SK-N-SH (cell line): ENCODE results near the gene IFT27. TPM values are rescaled to one million over a fixed set of nuclear protein-coding genes. Genes with fewer than 3 reads are reported as not detected.

Experiments used
- CTCF ChIA-PET: fragments of 300-600, 350-600 bp; formaldehyde crosslinking; extraction: SDS; loops from one replicate; lab custom pipeline; 2021; lab: Yijun Ruan, JAX
- POLR2A ChIA-PET: fragments of 350-600 bp; sonication (Branson Sonifier 250); formaldehyde crosslinking; extraction: SDS; loops from one replicate; lab custom pipeline; 2020; ENCODE audit warnings: antibody characterized with exemption, inconsistent platforms; lab: Yijun Ruan, JAX
- DNase-seq: peaks from one replicate; pipeline ENCODE4 v3.0.0; 2012
- H2AFZ ChIP-seq: fragments of 200-600 bp; sonication (generic); 2 replicates; pipeline ENCODE4 v1.8.1; 2016; ENCODE audit warnings: antibody characterized with exemption, mild to moderate bottlenecking, low read depth
- H3F3A ChIP-seq: fragments of 200-600 bp; sonication (generic); replicated peaks from 2 replicates; pipeline ENCODE3; 2016; ENCODE audit warnings: antibody characterized with exemption, mild to moderate bottlenecking; ENCODE audit not compliant: insufficient read depth
- H3K27ac ChIP-seq, 2 experiments: fragments of 200-500 bp in 1 of 2; fragments of 200-600 bp in 1 of 2; sonication (Bioruptor generic) in 1 of 2; sonication (generic), shearing (Covaris generic) in 1 of 2; 2 replicates each; pipeline versions ENCODE4 v1.5.1 to v1.6.1; 2014 to 2016; ENCODE audit warnings: low read depth in 2 of 2, inconsistent platforms in 1 of 2, low read length in 1 of 2, mild to moderate bottlenecking in 1 of 2, mixed read lengths in 1 of 2
- H3K27me3 ChIP-seq: fragments of 200-600 bp; sonication (generic), shearing (Covaris generic); 2 replicates; pipeline ENCODE4 v1.6.1; 2016; ENCODE audit warnings: mixed run types; ENCODE audit not compliant: insufficient read depth
- H3K36me3 ChIP-seq, 2 experiments: fragments of 200-500 bp in 1 of 2; fragments of 200-600 bp in 1 of 2; sonication (Bioruptor generic) in 1 of 2; sonication (generic) in 1 of 2; replicated peaks in 1 of 2; 2 replicates each; pipeline versions ENCODE3 to v1.5.1; 2014 to 2016; ENCODE audit warnings: low read length in 1 of 2, mild to moderate bottlenecking in 1 of 2; ENCODE audit not compliant: insufficient read depth in 2 of 2, control insufficient read depth in 1 of 2
- H3K4me1 ChIP-seq, 2 experiments: fragments of 200-500 bp in 1 of 2; fragments of 200-600 bp in 1 of 2; sonication (Bioruptor generic) in 1 of 2; sonication (generic), shearing (Covaris generic) in 1 of 2; 2 replicates each; pipeline versions ENCODE4 v1.5.1 to v1.6.1; 2014 to 2016; ENCODE audit warnings: low read depth in 1 of 2, low read length in 1 of 2, mixed run types in 1 of 2; ENCODE audit not compliant: insufficient read depth in 2 of 2, control insufficient read depth in 1 of 2
- H3K4me2 ChIP-seq: fragments of 200-600 bp; sonication (generic), shearing (Covaris generic); 2 replicates; pipeline ENCODE4 v1.6.1; 2017; ENCODE audit warnings: mixed run types
- H3K4me3 ChIP-seq, 2 experiments: fragments of 200-500 bp in 1 of 2; fragments of 200-600 bp in 1 of 2; sonication (Bioruptor generic) in 1 of 2; sonication (generic), shearing (Covaris generic) in 1 of 2; 2 replicates each; pipeline versions ENCODE4 v1.5.1 to v1.8.1; 2014 to 2016; ENCODE audit warnings: low read depth in 2 of 2, inconsistent platforms in 1 of 2, low read length in 1 of 2, mild to moderate bottlenecking in 1 of 2, mixed read lengths in 1 of 2, moderate library complexity in 1 of 2
- H3K79me2 ChIP-seq: fragments of 200-600 bp; sonication (generic); 2 replicates; pipeline ENCODE4 v1.8.1; 2017; ENCODE audit warnings: mild to moderate bottlenecking; ENCODE audit not compliant: insufficient read depth
- H3K9ac ChIP-seq: fragments of 200-600 bp; sonication (generic); 2 replicates; pipeline ENCODE4 v1.6.1; 2017; ENCODE audit warnings: mixed run types
- H3K9me2 ChIP-seq: fragments of 200-600 bp; sonication (generic); 2 replicates; pipeline ENCODE4 v1.6.1; 2017; ENCODE audit warnings: mixed run types
- H3K9me3 ChIP-seq: fragments of 200-600 bp; sonication (generic); 2 replicates; pipeline ENCODE4 v1.6.1; 2017; ENCODE audit warnings: mixed run types, mild to moderate bottlenecking, moderate library complexity
- H4K20me1 ChIP-seq: fragments of 200-600 bp; sonication (generic); 2 replicates; pipeline ENCODE4 v1.6.1; 2017; ENCODE audit warnings: mild to moderate bottlenecking, mixed run types; ENCODE audit not compliant: insufficient read depth
- CTCF ChIP-seq: fragments of 200-600 bp; sonication (generic); IDR thresholded peaks from 2 replicates; pipeline ENCODE4 v1.6.1; 2017; ENCODE audit warnings: antibody characterized with exemption, mild to moderate bottlenecking, moderate library complexity
- FOSL2 ChIP-seq: IDR thresholded peaks from 2 replicates; pipeline ENCODE4 v1.4.0; 2012; ENCODE audit warnings: low read depth, mild to moderate bottlenecking, moderate library complexity, borderline replicate concordance
- FOXM1 ChIP-seq: IDR thresholded peaks from 2 replicates; pipeline ENCODE4 v1.4.0; 2012; ENCODE audit warnings: low read depth, mild to moderate bottlenecking
- JUND ChIP-seq: IDR thresholded peaks from 2 replicates; pipeline ENCODE4 v1.4.0; 2012
- REST ChIP-seq: IDR thresholded peaks from 2 replicates; pipeline ENCODE4 v1.6.1; 2012; ENCODE audit warnings: mild to moderate bottlenecking, low read depth, low read length, moderate library complexity
- SMC3 ChIP-seq: IDR thresholded peaks from 2 replicates; pipeline ENCODE4 v1.6.1; 2012; ENCODE audit warnings: low read depth, low read length, improper control_type of control experiment
- WGBS: methylation state at CpG from one replicate; pipeline ENCODE4 v1.1.6; 2017; ENCODE audit warnings: low lambda C conversion rate; 5-methylcytosine and 5-hydroxymethylcytosine counted together
- polyA plus RNA-seq, 3 experiments: library from polyadenylated mRNA; depleted of rRNA; stranded (reverse); fragments of >200 nt; gene quantifications; 2 replicates each; pipeline ENCODE4 v1.2.3, GENCODE V29; 2012

The IFT27 gene
- polyA plus RNA-seq, 1 of the 3 experiments (the other 2 are of a cell fraction) = 29.4 TPM

GRCh38 chr22:36767035-36767775 lies 8.7 kb downstream of the IFT27 start:
- CTCF ChIA-PET = interaction anchor here (1.2 to 3.6 kb wide), 5 partner anchors 9 to 221 kb away, joined by 3 to 12 read pairs (median 5); no protein-coding TSS in a partner anchor
- POLR2A ChIA-PET = no interaction called here
- H4K20me1 ChIP-seq = no peaks in the 10 kb centered on the region

More at GRCh38 chr22:36767035-36767775, 8.7 kb downstream of the IFT27 start:
- TF ChIP-seq SMC3 (no peak), FOSL2 (no peak), CTCF (no peak), JUND (no peak), FOXM1 (no peak), REST (no peak)
- Histone ChIP-seq H3K9ac (no peak overlapping the region), H3K9me2 (no peaks in the 10 kb centered on the region), H3K27ac (no peak overlapping the region), H3K4me2 (no peak overlapping the region), H3K9me3 (no peaks in the 10 kb centered on the region), H3K27me3 (no peaks in the 10 kb centered on the region), H2AFZ (no peak overlapping the region), H3K36me3 (peaks cover 0 to 33% of the 10 kb centered on the region in 2 experiments), H3K79me2 (no peaks in the 10 kb centered on the region), H3K4me1 (no peaks in the 10 kb centered on the region), H3F3A (no peaks in the 10 kb centered on the region), H3K4me3 (no peak overlapping the region)
- 88% methylated on average over 9 of the region's 10 CpGs for WGBS
- no peak for DNase-seq
